GM08714 (cell line): ENCODE data around the gene DDX19B.
"Not testable (repeated sequence)": the region's sequence is repeated elsewhere in the genome, so short reads cannot be mapped to it uniquely, and the experiment has no call there.

Experiments
- H3K4me3 ChIP-seq: fragments of 200-500 bp; sonication (Bioruptor generic); 2 replicates; pipeline ENCODE4 v1.5.1; 2014; ENCODE audit warnings: mild to moderate bottlenecking, low read length, inconsistent platforms
- ZNF274 ChIP-seq: IDR thresholded peaks from 2 replicates; pipeline ENCODE4 v1.6.1; 2012; ENCODE audit warnings: mild to moderate bottlenecking, low read depth, low read length

The DDX19B gene

DNA sequence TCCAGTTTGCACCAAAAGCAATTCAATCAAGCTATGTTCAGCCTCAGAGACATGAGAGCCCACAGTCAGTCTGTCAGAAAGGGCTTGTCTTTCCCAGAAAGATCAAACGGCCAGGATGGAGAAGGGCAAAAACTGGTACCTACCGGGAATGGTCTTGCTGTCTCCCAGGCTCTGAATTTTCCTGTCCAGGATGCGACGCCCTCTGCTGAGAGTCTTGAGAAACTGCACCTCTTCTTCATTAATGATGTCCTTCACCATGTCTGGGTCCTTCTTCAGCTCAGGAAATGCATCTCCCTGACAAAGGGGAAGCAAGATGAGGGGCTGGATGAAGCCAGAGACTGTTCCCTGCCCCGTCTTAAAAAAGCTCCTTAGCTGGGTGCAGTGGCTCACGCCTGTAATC, 31.5 kb upstream of the DDX19B start:
- TF ChIP-seq ZNF274, result no peak
- H3K4me3 ChIP-seq, result no peak overlapping the region

DNA sequence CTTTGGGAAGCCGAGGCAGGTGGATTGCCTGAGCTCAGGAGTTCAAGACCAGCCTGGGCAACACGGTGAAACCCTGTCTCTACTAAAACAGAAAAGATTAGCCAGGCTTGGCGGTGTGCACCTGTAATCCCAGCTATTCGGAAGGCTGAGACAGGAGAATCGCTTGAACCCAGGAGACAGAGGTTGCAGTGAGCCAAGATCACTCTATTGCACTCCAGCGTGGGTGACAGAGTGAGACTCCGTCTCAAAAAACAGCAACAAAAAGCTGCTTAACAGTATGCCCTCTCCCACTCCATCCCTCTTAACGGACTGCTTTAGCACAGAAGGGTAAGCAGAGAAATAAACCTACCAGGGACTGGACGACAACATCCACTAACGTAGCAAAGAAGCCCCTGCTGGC, 31.1 kb upstream of the DDX19B start:
- H3K4me3 ChIP-seq, result not testable (repeated sequence)

DNA sequence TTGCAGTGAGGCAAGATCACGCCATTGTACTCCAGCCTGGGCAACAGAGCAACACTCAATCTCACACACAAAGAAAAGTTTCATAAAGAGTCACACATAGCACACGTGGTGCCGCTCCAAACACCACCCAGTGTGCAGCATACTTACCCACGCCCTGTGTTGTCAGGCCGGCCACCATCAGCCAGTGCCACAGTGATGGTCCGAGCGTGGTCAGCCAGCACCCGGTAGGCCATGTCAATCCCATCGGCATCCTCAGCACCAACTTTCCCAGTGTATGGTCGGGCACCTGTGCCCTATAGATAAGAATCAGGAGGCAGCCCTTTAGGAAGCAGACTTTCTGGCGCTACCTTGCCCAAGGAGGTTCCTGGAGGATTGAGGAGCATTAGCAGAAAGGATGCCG, 29.5 kb upstream of the DDX19B start:
- no peak for TF ChIP-seq ZNF274

DNA sequence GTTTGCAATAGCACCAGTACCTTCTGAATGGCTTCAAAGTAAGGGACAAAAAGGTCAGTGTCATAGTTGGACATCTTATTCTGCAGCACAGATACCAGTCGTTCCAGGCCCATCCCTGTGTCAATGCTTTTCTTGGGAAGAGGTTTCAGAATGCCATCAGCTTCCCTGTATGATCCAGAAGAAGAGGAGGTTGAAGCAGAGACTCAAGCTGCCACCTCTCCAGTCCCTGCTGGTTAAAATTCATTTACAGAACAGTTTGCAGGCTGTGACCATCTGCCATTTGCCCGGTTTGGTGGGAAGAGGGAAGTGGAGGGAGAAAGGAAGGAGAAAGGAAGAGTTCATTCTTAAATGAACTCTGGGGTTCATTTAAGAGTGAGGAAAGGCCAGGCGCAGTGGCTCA, 28.8 kb upstream of the DDX19B start:
- no peak for TF ChIP-seq ZNF274
- no peak overlapping the region for H3K4me3 ChIP-seq

More for the DNA sequence above, 29.5 kb upstream of the DDX19B start:
- no peak overlapping the region for H3K4me3 ChIP-seq

DNA sequence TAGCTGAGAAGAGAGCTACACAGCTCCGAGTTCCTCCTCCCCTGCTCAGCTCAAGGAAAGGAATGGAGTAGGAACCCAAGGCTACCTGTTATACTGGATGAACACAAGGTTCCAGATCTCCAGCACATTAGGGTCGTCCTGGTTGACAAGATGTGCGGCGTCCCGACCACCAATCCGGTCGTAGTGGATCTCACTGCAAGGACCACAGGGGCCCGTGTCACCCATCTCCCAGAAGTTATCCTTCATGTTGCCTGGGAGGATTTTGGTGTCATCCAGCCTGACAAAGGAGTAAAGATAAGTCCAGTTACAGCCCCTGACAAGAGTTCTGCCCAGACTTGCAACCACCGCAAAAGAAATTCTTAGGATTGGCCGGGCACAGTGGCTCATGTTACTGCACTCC, 27.3 kb upstream of the DDX19B start:
- no peak overlapping the region for H3K4me3 ChIP-seq
- TF ChIP-seq ZNF274, result no peak

DNA sequence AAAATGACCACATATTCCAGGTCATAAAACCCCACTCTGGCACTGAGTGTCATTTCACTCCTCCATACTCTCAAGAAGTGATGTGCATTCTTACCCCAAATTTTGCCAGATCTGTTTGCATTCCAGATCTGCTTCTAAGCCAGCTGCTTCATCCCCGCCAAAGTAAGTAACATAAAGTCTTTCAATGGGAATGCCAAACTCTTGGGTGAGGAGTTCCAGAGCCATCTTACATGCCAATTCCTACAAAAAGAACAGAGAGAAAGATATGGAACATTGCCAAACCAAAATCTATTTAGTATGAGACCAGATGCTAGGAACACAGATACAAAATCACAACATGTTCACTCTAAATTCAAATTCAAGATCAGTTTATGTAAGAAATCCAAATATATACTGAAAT, 22.6 kb upstream of the DDX19B start:
- no peak overlapping the region for H3K4me3 ChIP-seq
- no peak for TF ChIP-seq ZNF274

DNA sequence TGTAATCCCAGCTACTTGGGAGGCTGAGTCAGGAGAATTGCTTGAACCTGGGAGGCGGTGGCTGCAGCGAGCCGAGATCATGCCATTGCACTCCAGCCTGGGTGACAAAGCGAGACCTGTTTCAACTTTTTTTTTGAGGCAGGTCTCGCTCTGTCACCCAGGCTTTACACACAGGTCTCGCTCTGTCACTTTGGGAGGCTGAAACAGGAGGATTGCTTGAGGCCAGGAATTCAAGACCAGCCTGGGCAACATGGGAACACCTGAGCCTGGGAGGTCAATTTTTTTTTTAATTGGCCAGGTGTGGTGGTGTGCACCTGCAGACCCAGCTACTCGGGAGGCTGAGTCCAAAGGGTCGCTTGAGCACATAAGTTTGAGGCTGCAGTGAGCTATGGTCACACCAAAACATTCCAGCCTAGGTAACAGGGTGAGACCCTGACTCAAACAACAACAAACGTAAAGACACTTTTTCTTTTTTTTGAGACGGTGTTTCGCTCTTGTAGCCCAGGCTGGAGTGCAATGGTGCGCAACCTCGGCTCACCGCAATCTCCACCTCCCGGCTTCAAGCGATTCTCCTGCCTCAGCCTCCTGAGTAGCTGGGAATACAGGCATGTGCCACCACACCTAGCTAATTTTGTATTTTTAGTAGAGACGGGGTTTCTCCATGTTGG, 11.5 kb upstream of the DDX19B start:
- H3K4me3 ChIP-seq, result peak overlapping the region; percentile 71; the same call in 1 of the 2 replicates

DNA sequence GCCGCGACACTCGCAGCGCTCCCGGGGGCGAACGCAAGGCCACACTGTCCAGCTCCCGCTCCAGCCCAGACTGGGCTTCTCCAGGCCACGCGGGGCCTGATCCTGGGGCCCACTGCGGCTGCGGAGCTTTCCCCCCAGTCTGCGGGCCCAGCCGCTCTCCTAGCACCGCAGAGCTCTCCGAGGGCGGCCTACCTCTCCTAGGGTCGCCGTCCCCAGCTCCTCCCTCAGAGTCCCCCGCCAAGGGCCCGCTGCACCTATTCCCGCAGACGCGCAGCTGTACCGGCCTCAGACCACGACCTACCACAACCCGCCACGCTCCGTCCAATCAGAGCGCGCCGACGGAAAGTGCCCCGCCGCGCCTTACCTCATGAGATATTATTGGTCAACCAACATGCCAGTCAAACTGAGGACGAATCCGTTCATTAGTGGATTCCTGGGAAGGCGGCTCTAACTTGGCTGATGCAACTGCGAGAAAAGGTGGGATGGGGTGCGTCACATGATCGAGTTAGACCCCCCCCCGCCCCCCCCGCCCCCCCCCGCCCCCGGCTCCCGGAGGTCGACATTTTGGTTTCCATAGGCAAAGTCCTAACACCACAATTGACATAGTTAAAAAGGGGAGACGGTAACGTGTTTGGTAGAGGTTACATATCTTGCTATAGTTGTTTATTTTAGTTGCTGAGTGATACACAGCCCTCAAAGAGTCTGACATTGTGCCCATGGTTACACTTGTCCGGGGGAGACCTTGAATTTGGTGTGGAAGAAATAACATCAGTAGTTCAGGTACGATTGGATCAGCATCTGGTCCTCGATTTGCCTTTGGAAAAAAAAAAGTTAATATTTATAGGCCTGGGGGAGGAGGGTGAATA, 9.5 kb upstream of the DDX19B start, which contains the start of gene AARS1:
TSS of gene AARS1 (minus strand) at position 278 of the 866 bp plus-strand sequence. CDS start 6,743 bp downstream, outside the sequence.
- H3K4me3 ChIP-seq, result peak within 1 kb of the TSS; percentile 71

DNA sequence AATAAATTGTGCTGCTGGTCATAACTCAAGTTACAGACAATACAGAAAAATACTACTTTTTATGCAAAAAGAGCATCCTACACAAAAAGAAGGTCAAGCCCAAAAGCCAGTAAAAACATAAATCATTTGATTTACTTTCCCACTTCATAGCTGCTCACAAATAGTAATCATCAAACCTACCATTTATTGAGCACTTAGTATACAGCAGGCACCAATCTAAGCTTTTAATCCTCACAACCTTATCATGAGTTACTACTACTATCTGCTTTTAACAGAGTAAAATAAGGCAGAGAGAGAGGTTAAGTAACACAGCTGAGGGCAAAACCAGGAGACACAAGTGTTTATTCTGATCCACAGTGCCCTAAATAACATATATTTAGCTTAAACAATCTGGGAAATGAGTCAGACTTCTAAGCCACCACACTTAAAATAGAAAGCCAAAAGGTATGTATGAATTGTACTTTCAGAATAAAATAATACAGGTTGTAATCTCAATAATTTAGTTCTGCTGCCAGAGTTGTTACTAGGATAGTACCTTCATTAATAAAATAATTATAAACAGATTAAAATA, 8.0 kb upstream of the DDX19B start:
- TF ChIP-seq ZNF274, result no peak
- no peak overlapping the region for H3K4me3 ChIP-seq

More for the DNA sequence above, 9.5 kb upstream of the DDX19B start, which contains the start of gene AARS1:
- no peak for TF ChIP-seq ZNF274

DNA sequence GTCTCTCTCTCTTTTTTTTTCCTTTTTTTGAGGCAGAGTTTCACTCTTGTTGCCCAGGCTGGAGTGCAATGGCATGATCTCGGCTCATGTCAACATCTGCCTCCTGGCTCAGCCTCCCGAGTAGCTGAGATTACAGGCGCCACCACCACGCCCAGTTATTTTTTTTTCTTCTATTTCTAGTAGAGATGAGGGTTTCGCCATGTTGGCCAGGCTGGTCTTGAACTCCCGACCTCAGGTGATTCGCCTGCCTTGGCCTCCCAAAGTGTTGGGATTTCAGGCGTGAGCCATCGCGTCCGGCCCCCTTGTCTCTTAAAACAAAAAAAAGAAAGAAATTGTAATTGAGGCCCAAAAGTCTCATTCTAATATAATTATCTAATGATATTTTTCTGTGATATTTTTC, 6.8 kb upstream of the DDX19B start:
- H3K4me3 ChIP-seq, result not testable (repeated sequence)

DNA sequence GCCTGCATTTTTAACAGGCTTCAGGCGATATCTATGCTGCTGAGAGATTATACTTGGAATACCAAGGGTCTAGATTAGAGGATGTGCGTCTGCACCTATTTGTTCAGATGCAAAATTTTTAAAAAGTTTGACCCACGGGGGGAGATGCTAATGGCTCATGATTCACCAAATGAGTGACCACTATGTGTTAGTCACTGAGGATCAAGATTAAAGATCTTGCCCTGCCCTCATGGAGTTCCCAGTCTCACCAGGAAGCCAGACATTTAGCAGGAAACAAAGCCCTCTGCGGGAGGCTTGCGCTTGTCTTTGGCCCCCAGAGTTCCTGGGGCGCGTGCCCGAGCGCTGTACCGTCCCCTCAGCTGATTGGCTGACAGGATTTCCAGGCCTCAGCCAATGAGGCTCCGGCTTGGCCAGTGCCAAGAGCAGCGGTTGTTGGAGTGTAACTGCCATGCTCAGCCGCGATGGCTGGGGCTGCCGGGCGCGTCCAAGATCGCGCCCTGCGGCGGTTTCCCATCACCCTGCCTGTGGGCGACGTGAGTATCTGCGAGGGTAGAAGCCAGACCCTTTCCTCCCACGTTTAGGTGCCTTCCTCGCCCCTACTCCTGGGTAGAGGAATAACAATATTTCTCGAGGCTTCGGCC, 4.5 kb upstream of the DDX19B start:
- no peak for TF ChIP-seq ZNF274

DNA sequence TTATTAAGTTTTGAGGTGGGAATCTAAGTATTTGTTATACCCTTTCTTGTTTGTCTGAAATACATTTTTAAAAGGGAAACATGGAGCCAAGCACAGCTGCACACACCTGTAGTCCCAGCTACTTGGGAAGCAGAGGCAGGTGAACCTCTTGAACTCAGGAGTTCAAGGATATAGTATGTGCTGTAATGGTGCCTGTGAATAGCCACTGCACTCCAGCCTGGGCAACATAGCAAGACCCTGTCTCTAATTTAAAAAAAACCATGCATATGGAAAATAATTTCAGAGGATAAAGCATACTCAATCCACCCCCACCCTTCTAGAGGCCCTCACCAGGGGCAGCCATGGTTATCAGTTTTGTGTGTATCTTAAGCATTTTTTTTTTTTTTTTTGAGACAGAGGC, 3.4 kb upstream of the DDX19B start:
- TF ChIP-seq ZNF274, result no peak
- no peak overlapping the region for H3K4me3 ChIP-seq

More for the DNA sequence above, 4.5 kb upstream of the DDX19B start:
- no peak overlapping the region for H3K4me3 ChIP-seq

DNA sequence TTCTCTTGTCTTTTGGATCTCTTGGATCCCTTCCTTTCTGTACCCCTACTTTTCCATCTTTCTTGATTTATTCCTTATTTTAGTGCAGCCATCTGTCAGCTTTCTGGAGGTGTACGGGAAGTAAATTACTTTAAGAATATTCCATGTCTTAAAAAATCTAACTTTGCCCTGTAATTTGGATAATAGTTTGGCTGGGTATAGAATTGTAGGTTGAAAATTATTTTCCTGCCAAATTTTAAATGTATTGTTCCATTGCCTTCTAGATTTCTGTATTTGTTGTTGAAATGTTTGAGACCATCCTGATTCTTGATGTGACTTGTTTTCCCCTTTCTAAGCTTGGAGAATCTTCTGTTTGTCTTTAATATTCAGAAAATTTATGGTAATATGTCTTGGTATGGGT, 2.1 kb downstream of the DDX19B start:
- no peak for TF ChIP-seq ZNF274

DNA sequence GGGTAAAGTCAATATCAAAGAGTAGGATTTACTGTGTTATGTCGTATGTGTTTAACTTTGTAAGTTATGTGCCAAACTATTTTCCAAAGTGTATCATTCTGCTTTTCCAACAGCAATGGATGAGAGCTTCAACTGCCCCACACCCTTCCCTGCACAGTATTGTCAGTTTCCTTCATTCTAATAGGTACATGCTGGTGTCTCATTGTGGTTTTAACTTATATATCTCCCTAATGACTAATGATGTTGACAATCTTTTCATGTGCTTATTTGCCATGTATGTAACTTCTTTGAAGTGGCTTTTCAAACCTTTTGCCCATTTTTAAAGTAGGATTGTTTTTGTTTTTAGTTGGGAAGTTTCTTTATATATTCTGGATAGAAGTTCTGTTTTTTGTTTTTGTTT, 3.8 kb downstream of the DDX19B start:
- TF ChIP-seq ZNF274, result no peak

More for the DNA sequence above, 2.1 kb downstream of the DDX19B start:
- H3K4me3 ChIP-seq, result no peak overlapping the region

DNA sequence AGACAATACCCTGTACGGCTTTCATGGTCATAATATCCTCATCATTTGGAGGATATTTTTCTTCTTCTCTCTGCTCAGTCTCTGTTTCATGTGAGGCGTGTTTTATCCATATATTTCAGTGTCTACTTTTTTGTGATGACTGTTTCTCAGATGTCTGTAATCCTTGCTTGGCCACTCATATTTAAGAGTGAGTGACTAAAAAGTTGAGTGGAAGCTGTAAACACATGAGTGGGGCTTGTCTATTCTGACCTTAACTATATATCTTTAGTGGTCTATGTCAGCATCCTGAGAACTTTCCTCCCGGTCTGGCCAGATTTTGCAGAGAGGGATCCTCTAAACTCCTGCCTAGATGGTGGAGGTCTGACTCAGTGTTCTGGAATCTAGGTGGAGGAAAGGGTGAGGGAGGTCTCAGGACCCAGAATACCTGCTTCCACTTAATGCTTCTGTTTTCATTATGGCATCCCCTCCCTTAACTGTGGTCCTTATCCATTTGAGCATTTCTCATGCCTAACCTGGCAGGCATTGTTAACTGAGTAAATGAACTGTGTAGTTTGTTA, 6.0 kb downstream of the DDX19B start:
- no peak overlapping the region for H3K4me3 ChIP-seq
- no peak for TF ChIP-seq ZNF274

More for the DNA sequence above, 3.8 kb downstream of the DDX19B start:
- no peak overlapping the region for H3K4me3 ChIP-seq
